Epithelial cell of esophagus (primary cell): ENCODE results near the gene COG5.

Experiments used
- DNase-seq: peaks from one replicate; pipeline ENCODE4 v3.0.0; 2010; ENCODE audit warnings: low read depth
- H3K4me3 ChIP-seq: 2 replicates; pipeline ENCODE4 v1.5.1; 2011; ENCODE audit warnings: mild to moderate bottlenecking, low read length, control low read depth
- TF ChIP-seq, protein P1 (sequence below): IDR thresholded peaks from 2 replicates; pipeline ENCODE4 v1.5.1; 2011; ENCODE audit warnings: low read depth, mild to moderate bottlenecking, low read length, control low read depth, inconsistent platforms; ENCODE audit not compliant: insufficient read depth; ENCODE audit errors: missing control alignments

Gene COG5

DNA sequence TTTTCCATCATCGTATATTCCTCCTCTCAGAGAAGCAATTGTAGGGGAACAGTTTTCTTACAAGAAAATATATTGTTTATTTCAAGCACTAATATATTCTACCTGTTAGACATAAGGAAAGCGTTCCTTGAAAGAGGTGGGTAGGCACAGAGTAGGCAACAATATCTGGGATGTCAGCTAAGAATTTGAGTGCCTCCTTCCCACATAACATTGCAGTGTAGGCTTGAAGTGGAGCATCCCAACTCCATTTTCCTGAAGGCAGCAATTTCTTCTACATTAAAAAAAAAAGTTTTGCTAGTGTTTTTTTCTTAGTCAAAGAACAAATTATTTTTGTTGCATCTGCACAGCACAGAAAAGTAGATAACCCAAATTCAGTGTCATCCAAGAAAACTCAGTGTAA is 37.1 kb upstream of the COG5 start:
- DNase-seq, result no peak

DNA sequence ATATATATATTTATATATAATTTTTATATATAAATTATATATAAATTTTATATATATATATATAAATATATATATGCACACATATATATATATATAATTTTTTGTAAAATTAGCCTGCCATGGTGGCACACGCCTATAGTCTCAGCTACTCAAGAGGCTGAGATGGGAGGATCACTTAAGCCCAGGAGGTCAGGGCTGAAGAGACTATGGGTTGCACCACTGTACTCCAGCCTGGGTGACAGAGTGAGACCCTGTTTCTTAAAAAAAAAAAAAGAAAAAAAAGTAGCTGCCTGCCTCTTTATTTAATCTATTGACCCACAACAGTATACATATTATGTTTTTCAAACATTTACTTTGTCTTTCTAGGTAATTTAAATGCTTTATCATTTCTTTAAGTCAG is 35.5 kb upstream of the COG5 start:
- TF ChIP-seq, protein P1, sequence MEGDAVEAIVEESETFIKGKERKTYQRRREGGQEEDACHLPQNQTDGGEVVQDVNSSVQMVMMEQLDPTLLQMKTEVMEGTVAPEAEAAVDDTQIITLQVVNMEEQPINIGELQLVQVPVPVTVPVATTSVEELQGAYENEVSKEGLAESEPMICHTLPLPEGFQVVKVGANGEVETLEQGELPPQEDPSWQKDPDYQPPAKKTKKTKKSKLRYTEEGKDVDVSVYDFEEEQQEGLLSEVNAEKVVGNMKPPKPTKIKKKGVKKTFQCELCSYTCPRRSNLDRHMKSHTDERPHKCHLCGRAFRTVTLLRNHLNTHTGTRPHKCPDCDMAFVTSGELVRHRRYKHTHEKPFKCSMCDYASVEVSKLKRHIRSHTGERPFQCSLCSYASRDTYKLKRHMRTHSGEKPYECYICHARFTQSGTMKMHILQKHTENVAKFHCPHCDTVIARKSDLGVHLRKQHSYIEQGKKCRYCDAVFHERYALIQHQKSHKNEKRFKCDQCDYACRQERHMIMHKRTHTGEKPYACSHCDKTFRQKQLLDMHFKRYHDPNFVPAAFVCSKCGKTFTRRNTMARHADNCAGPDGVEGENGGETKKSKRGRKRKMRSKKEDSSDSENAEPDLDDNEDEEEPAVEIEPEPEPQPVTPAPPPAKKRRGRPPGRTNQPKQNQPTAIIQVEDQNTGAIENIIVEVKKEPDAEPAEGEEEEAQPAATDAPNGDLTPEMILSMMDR, result no peak
- no peak for DNase-seq
- no peak overlapping the region for H3K4me3 ChIP-seq

More for the DNA sequence above, 37.1 kb upstream of the COG5 start:
- no peak overlapping the region for H3K4me3 ChIP-seq
- TF ChIP-seq, protein P1, result no peak

DNA sequence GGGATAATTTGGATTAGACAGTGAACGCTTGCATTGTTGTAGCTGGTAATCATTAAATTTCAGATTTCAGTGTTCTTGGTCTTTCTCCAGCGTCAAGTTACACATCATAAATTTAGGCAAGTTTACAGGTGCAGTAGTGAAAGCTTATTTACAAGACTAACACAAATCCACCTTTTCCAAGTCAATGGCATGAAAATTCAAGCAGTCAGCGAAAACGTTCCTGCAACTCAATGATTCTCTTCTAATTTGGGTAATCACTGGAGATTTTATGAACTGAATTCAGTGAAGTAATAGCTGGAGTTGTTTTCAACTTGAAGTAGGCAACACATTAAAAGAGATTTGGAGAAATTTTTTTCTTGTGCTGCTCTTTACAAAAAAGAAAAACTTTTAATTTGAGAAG is 34.2 kb upstream of the COG5 start:
- TF ChIP-seq, protein P1, result no peak
- no peak overlapping the region for H3K4me3 ChIP-seq
- DNase-seq, result no peak

DNA sequence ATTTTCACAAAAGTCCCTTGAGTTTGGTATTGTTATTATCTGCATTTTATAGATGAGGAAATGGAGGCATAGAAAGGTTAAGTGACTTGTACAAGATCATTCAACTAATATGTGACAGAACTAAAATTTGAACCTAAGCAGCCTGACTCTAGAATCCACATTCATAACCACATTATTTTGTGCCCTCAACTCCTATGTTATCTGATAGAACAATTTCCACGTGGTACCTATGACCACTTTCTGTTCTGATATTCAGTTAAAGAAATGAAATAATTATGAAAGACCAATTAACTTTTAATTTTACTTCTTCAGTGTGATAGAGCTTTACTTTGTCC is 33.8 kb upstream of the COG5 start:
- DNase-seq, result no peak
- H3K4me3 ChIP-seq, result no peak overlapping the region
- TF ChIP-seq, protein P1, result no peak

DNA sequence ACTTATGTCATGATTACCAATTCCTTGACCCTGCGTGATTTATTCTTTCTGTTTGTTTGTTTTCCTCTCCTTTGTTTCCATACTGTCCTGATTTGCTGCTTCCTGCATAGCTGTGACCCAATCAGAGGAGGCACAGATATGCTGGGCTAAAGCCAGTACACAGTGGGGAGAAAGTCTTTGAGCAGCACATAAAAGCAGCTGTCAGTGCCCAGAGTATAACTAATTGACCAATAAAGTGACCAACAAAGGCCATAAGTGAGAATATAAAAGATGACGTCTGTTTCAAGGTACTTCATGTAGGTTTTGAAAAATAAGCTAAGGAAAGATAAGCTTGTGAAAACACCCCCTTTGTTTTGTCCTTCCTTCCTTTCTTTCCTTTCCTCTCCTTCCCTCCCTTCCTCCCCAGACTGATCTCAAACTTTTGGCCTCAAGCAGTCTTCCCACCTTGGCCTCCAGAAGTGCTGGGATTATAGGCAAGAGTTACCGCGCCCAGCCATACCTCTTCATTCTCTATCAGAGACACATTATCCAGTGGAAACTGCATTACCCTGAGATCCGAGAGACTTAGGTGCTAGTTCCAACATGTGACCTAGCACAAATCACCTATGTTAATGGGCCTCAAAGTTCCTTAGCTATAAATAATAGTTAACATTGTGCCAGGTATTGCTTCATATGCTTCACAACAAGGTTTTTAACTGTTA is 33.3 kb upstream of the COG5 start:
- TF ChIP-seq, protein P1, result no peak
- H3K4me3 ChIP-seq, result no peak overlapping the region
- DNase-seq, result no peak

DNA sequence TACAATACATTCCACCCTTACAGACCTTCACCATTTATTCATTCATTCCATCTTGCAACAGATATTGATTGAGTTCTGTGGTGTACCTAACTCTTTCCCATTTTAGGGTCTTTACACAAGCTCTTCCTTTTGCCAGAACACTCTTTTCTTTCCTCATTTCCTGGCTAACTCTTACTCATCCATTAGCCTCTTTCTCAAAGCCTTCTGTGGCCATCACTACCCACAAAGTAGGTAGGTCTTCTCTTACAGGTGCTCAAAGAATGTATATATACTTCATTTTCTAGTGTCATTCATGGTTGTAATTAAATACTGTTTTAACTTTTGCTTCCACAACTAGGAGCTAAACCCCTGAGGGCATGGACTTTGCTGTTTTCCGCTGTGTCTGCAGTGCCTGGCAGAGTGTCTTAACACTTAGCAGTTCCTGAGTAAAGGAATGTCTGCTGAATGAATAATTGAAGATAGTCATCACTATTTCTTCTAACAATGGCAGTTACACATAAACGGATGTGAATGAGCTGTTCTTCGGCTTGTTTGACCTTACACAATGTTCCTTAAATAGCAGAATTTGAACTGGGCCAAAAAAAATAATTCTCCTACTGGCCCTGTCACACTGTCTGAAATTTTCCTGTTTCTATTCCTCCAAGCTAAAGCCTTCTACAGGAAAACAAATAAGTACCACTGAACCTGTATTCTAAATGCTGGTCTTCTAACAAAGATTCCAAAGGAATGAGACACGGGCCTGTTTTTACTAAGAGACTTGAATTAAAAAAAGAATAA is 31.4 kb upstream of the COG5 start:
- TF ChIP-seq, protein P1, result no peak
- no peak overlapping the region for H3K4me3 ChIP-seq
- DNase-seq, result peak; percentile 94
